ENCODE measurements around the gene CLIC1.

The CLIC1 gene

DNA sequence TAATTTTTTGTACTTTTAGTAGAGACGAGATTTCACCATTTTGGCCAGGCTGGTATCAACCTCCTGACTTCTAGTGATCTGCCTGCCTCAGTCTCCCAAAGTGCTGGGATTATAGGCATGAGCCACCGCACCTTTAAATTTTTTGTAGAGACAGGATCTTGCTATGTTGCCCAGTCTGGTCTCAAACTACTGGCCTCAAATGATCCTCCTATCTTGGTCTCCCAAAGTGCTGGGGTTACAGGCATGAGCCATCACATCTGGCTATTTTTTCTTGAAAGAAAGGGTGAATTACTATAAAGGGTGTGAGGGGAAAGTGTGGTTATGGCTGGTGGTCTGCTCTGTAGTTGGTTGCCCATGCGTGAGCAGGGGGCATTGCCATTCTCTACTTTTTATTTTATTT, 28.1 kb downstream of the CLIC1 start:
- peaks cover 46 to 76% (median 65%) of the 10 kb centered on the region in 10 experiments for H3K4me1 ChIP-seq
- no peaks in the 10 kb centered on the region for H3K36me3 ChIP-seq
- no peaks in the 10 kb centered on the region for H4K20me1 ChIP-seq
- peak overlapping the region in 7 of 11 experiments; percentile 19 to 54 (median 38); a peak in 10 of 22 replicates for H3K4me2 ChIP-seq
- no peaks in the 10 kb centered on the region for H3K9me3 ChIP-seq (replicated peaks in 1 of 11)
- H3K9ac ChIP-seq, result no peak overlapping the region
- no peak for TF ChIP-seq Cebpa-rat (IDR thresholded peaks at IDR 0.05)
- H3K27ac ChIP-seq, result no peak overlapping the region
- H3K27me3 ChIP-seq, result no peaks in the 10 kb centered on the region
- H3K4me3 ChIP-seq, result no peak overlapping the region

DNA sequence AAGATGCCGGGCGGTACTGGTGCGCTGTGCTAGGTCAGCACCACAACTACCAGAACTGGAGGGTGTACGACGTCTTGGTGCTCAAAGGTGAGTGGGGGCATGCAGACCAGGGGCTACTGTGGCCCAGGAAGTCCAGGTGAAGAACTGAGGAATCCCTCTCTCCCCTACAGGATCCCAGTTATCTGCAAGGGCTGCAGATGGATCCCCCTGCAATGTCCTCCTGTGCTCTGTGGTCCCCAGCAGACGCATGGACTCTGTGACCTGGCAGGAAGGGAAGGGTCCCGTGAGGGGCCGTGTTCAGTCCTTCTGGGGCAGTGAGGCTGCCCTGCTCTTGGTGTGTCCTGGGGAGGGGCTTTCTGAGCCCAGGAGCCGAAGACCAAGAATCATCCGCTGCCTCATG, 28.6 kb downstream of the CLIC1 start:
- H3K27ac ChIP-seq, result no peak overlapping the region
- peak overlapping the region; percentile 8 to 54 (median 35); a peak in 18 of 22 replicates for H3K4me2 ChIP-seq
- TF ChIP-seq Cebpa-rat (IDR thresholded peaks at IDR 0.05), result no peak
- no peak overlapping the region for H3K4me3 ChIP-seq
- no peaks in the 10 kb centered on the region for H3K27me3 ChIP-seq
- no peaks in the 10 kb centered on the region for H3K36me3 ChIP-seq
- H3K4me1 ChIP-seq, result peaks cover 44 to 71% (median 61%) of the 10 kb centered on the region in 10 experiments
- H3K9ac ChIP-seq, result no peak overlapping the region
- H3K9me3 ChIP-seq (replicated peaks in 1 of 11), result no peaks in the 10 kb centered on the region
- H4K20me1 ChIP-seq, result no peaks in the 10 kb centered on the region

- Histone ChIP-seq H4K20me1 (peaks cover 0 to 7% (median 5%) of the 10 kb centered on the region in 11 experiments; a peak in 13 of 22 replicates), H3K4me3 (no peak within 1 kb of the TSS), H3K9ac (no peak within 1 kb of the TSS), H3K27me3 (no peaks in the 10 kb centered on the region), H3K27ac (0 out of 22 replicates have a peak within 1 kb of the TSS, but pooled peaks of 2 of the 11 experiments have one; percentile 5 to 9), H3K36me3 (peaks cover 0 to 3% (median 0%) of the 10 kb centered on the region in 11 experiments; a peak in 4 of 22 replicates), H3K4me2 (peak within 1 kb of the TSS; percentile 19 to 54 (median 35); a peak in 19 of 22 replicates), H3K9me3 (replicated peaks in 1 of 11) (no peaks in the 10 kb centered on the region), H3K4me1 (peaks cover 38 to 66% (median 55%) of the 10 kb centered on the region in 10 experiments)
- TF ChIP-seq Cebpa-rat (IDR thresholded peaks at IDR 0.05), result no peak
Measured at GRCh38 chr6:31706599-31706998, 29.7 kb downstream of the CLIC1 start, which contains the start of gene LY6G6F. LY6G6F (plus strand) TSS chr6:31706866; CDS start chr6:31706907, 41 bp downstream.

GRCh38 chr6:31705931-31706330, 30.4 kb downstream of the CLIC1 start:
- TF ChIP-seq Cebpa-rat (IDR thresholded peaks at IDR 0.05), result no peak
- Histone ChIP-seq H3K4me1 (peaks cover 38 to 66% (median 55%) of the 10 kb centered on the region in 10 experiments), H3K36me3 (peaks cover under 1 to 9% (median 3%) of the 10 kb centered on the region in 11 experiments; a peak in 15 of 22 replicates), H3K9ac (no peak overlapping the region), H3K4me2 (peak overlapping the region in 1 of 11 experiments; percentile 12; a peak in 1 of 22 replicates), H3K4me3 (no peak overlapping the region), H3K9me3 (replicated peaks in 1 of 11) (no peaks in the 10 kb centered on the region), H3K27ac (no peak overlapping the region), H3K27me3 (no peaks in the 10 kb centered on the region), H4K20me1 (peaks cover 0 to 13% (median 12%) of the 10 kb centered on the region in 11 experiments; a peak in 13 of 22 replicates)

DNA sequence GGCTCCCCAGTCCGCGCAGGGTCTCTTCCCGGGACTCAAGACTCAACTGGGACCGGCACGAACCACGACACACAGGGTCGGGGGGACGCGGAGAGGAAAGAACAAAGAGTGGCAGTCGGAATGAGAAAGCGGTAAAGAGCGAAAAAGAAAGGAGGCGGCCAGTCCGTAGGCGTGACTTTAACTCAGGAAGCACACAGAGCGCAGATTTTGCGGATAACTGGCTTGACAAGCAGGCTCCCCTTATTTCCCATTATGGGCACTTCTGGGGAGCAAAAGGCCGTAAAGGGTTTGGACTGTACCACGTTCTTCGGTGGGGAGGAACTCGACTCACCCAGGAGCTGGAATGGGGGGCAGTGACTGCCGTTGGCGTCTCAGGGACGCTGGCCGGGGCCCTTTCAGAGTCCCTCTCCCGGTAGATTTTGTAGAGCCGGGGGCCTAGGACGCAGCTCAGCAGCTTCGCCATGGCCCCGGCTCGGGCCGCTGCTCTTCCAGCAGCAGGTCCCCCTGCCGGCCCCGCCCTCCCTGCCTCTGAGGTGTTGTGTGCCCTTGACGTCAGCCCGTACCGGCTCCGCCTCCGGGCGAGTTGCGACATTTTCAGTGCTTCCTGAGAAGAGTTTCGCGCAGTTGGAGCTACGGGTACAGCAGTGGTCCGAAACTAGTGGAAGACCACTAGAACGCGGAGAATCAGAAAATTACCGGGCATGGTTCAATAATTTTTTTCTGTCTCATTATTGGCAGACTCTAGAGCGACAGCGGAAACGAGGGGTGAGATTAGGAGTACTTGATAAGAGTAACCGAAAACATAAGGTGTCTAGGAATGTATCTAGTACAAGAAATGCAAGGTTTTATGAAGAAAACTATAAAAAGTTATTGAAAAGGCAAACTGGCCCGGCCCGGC, 33.3 kb downstream of the CLIC1 start, which contains the start of gene ABHD16A:
Gene ABHD16A, minus strand, starts transcription at position 506 of the 898 bp plus-strand sequence. Its CDS starts 43 bp downstream, at position 463.
- TF ChIP-seq Cebpa-rat (IDR thresholded peaks at IDR 0.05), result peak; percentile 88 to 99 (median 96)
- Histone ChIP-seq H3K4me3 (peak within 1 kb of the TSS; percentile 67 to 95 (median 82)), H3K27ac (peak within 1 kb of the TSS; percentile 88 to 96 (median 94)), H3K4me1 (peaks cover 39 to 59% (median 45%) of the 10 kb centered on the region in 10 experiments), H3K9me3 (replicated peaks in 1 of 11) (no peaks in the 10 kb centered on the region), H3K36me3 (peaks cover 26 to 37% (median 30%) of the 10 kb centered on the region in 11 experiments), H3K27me3 (no peaks in the 10 kb centered on the region), H4K20me1 (peaks cover under 1 to 32% (median 19%) of the 10 kb centered on the region in 11 experiments; a peak in 14 of 22 replicates), H3K9ac (peak within 1 kb of the TSS; percentile 90 to 98 (median 95)), H3K4me2 (peak within 1 kb of the TSS; percentile 76 to 99 (median 97))

DNA sequence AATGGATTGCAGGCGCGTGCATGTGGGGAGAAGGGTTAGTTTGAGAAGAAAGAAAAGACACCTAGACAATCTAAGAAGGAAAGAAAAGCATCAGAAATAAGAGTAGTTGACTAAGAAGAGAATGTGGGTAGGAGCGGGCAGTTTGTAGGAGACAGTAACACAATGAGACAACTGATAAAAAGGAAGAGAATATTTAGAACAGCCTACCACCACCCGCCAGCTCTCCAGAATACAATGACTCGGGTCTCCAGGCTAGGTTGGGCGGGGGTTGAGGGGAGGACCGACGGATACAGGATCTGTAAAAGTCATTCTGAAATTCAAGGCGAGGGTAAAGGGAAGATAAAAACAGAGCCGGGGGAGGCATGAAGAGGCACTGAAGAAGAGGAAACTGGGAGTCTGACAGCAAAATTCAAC, 33.9 kb downstream of the CLIC1 start:
- Histone ChIP-seq H3K4me3 (peak overlapping the region; percentile 67 to 95 (median 82)), H3K27ac (peak overlapping the region; percentile 88 to 96 (median 94)), H4K20me1 (peaks cover 7 to 38% (median 23%) of the 10 kb centered on the region in 11 experiments; a peak in 14 of 22 replicates), H3K36me3 (peaks cover 31 to 44% (median 37%) of the 10 kb centered on the region in 11 experiments), H3K4me1 (peaks cover 36 to 59% (median 39%) of the 10 kb centered on the region in 10 experiments), H3K9me3 (replicated peaks in 1 of 11) (no peaks in the 10 kb centered on the region), H3K27me3 (no peaks in the 10 kb centered on the region), H3K9ac (peak overlapping the region; percentile 90 to 98 (median 95)), H3K4me2 (peak overlapping the region; percentile 76 to 99 (median 97))
- TF ChIP-seq Cebpa-rat (IDR thresholded peaks at IDR 0.05), result no peak

DNA sequence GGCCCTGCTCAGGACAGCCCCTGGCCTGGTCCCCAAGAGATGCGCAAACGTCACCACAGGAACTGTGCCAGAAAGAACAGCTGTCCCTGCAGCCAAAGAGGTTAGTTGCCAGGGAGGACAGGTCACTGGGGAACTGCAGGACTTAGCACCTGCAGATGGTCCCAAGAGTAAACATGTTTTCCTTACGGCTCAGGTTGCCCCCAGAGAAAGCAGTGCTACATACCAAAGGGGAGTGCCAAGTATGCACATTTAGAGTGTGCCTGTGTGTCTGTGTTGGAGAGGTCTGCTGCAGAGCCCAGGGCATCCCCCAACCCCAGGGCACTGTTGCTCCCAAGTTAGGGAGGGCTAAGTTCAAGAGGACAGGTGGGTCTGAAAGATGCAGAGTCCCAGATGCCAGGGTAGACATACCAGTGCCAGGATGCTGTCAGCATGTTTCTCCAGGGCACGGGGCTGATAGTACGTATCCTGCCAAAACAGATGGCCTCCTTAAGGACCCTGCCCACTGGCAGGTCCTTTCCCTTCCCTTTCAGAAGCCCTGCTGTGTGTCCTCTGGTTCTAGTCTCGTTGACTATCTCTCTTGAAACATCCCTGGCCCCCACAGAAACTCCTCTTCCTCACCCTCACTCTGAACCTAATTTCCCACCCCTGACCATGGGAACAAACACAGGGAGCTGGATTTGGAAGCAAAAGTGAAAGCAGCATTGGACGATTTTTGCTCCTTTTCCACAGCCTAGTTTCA, 34.5 kb downstream of the CLIC1 start:
- Histone ChIP-seq H3K27ac (peak overlapping the region; percentile 88 to 96 (median 94); a peak in 21 of 22 replicates), H3K9ac (peak overlapping the region; percentile 90 to 98 (median 95)), H3K27me3 (no peaks in the 10 kb centered on the region), H3K4me2 (peak overlapping the region; percentile 76 to 99 (median 97)), H3K9me3 (replicated peaks in 1 of 11) (no peaks in the 10 kb centered on the region), H3K36me3 (peaks cover 37 to 50% (median 43%) of the 10 kb centered on the region in 11 experiments), H3K4me3 (peak overlapping the region; percentile 67 to 95 (median 82)), H3K4me1 (peaks cover 30 to 56% (median 34%) of the 10 kb centered on the region in 10 experiments), H4K20me1 (peaks cover 9 to 44% (median 29%) of the 10 kb centered on the region in 11 experiments; a peak in 16 of 22 replicates)
- no peak for TF ChIP-seq Cebpa-rat (IDR thresholded peaks at IDR 0.05)

GRCh38 chr6:31700740-31701401, 35.5 kb downstream of the CLIC1 start:
- Histone ChIP-seq H3K27ac (peak overlapping the region in 1 of 11 experiments; percentile 96; a peak in 1 of 22 replicates), H4K20me1 (peaks cover 9 to 47% (median 35%) of the 10 kb centered on the region in 11 experiments; a peak in 16 of 22 replicates), H3K9me3 (replicated peaks in 1 of 11) (no peaks in the 10 kb centered on the region), H3K4me1 (peaks cover 24 to 55% (median 27%) of the 10 kb centered on the region in 10 experiments), H3K4me3 (peak overlapping the region in 6 of 10 experiments; percentile 76 to 95 (median 84); a peak in 9 of 20 replicates), H3K4me2 (peak overlapping the region; percentile 76 to 99 (median 97)), H3K27me3 (no peaks in the 10 kb centered on the region), H3K36me3 (peaks cover 46 to 59% (median 52%) of the 10 kb centered on the region in 11 experiments), H3K9ac (peak overlapping the region in 10 of 11 experiments; percentile 19 to 98 (median 96); a peak in 13 of 22 replicates)
- no peak for TF ChIP-seq Cebpa-rat (IDR thresholded peaks at IDR 0.05)

All from BLaER1 treated with 17β-estradiol and CSF1 and Interleukin-3, amounts not matched to agents 10 nM and 100 nM (cell line).